AG09309 (cell line): ENCODE measurements around the gene PRM3.

Experiments
- DNase-seq: peaks from one replicate; pipeline ENCODE4 v3.0.0-alpha.2; 2010; ENCODE audit warnings: low read depth
- H3K4me3 ChIP-seq: 2 replicates; pipeline ENCODE4 v1.5.1; 2011; ENCODE audit warnings: mild to moderate bottlenecking, low read depth, low read length, moderate library complexity; ENCODE audit not compliant: control insufficient read depth
- TF ChIP-seq, protein P1 (sequence below): IDR thresholded peaks from 2 replicates; pipeline ENCODE4 v1.5.1; 2011; ENCODE audit warnings: mild to moderate bottlenecking, low read depth, low read length, inconsistent platforms; ENCODE audit not compliant: insufficient read depth, control insufficient read depth; ENCODE audit errors: missing control alignments

The PRM3 gene

DNA sequence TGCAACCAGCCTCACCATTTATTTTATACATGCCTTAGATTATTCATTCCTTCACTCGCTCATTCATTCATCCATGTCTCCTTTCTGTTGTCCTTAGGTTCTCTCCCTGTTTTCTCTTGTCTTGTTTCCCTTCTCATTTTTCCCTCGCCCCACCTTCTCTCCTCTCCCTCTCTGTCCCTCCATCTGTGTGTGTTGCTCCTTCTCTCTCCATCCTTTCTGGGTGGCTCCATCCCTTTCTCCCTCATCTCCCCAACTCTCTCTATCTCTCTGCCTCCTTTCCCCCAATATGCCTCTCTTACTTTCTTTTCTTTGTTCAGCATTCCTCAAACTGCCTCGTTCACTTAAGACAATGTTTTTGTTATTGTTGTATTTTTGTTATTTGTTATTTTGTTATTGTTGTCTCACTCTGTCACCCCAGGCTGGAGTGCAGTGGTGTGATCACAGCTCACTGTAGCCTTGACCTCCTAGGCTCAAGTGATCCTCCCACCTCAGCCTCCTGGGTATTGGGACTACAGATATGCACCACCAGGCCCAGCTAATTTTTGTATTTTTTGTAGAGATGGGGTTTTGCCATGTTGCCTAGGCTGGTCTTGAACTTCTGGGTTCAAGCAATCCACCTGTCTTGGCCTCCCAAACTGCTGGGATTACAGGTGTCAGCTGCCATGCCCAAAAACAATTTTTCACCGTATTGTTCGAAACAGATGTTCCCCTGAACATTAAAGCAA is 31.8 kb downstream of the PRM3 start:
- H3K4me3 ChIP-seq: no peak overlapping the region
- DNase-seq: no peak
- TF ChIP-seq, protein P1, sequence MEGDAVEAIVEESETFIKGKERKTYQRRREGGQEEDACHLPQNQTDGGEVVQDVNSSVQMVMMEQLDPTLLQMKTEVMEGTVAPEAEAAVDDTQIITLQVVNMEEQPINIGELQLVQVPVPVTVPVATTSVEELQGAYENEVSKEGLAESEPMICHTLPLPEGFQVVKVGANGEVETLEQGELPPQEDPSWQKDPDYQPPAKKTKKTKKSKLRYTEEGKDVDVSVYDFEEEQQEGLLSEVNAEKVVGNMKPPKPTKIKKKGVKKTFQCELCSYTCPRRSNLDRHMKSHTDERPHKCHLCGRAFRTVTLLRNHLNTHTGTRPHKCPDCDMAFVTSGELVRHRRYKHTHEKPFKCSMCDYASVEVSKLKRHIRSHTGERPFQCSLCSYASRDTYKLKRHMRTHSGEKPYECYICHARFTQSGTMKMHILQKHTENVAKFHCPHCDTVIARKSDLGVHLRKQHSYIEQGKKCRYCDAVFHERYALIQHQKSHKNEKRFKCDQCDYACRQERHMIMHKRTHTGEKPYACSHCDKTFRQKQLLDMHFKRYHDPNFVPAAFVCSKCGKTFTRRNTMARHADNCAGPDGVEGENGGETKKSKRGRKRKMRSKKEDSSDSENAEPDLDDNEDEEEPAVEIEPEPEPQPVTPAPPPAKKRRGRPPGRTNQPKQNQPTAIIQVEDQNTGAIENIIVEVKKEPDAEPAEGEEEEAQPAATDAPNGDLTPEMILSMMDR: no peak

GRCh38 chr16:11240636-11241473 is 32.6 kb downstream of the PRM3 start:
- DNase-seq: no peak
- H3K4me3 ChIP-seq: no peak overlapping the region
- TF ChIP-seq, protein P1: no peak

- TF ChIP-seq, protein P1: no peak
- DNase-seq: no peak
- H3K4me3 ChIP-seq: no peak overlapping the region
These were observed 33.5 kb downstream of the PRM3 start for GRCh38 chr16:11239644-11240632.

- no peak overlapping the region for H3K4me3 ChIP-seq
- TF ChIP-seq, protein P1: no peak
- no peak for DNase-seq
These were observed 34.9 kb downstream of the PRM3 start for GRCh38 chr16:11238272-11239202.

GRCh38 chr16:11236461-11237254 is 36.8 kb downstream of the PRM3 start:
- TF ChIP-seq, protein P1: no peak
- DNase-seq: no peak
- H3K4me3 ChIP-seq: no peak overlapping the region
